PC-9 (cell line): ENCODE measurements around the gene EMP1.

ENCODE experiments used
- CTCF ChIP-seq: fragments of 200-600 bp; sonication (generic); conservative IDR thresholded peaks from 2 replicates; pipeline ENCODE4 v1.6.1; 2017; ENCODE audit warnings: mixed run types, antibody characterized with exemption, mild to moderate bottlenecking, moderate library complexity
- EZH2 ChIP-seq: fragments of 200-600 bp; sonication (generic); IDR thresholded peaks from 2 replicates; pipeline ENCODE4 v1.8.0; 2017; ENCODE audit warnings: antibody characterized with exemption, low read depth

- no peak for TF ChIP-seq CTCF
- no peak for TF ChIP-seq EZH2
Measured at GRCh38 chr12:13252024-13252423, 55.5 kb downstream of the EMP1 start.
